Keratinocyte (primary cell): Measurements from ENCODE around the gene EFCAB6.

Experiments
- EZH2 ChIP-seq: IDR thresholded peaks from one replicate; pipeline ENCODE4 v1.6.1; 2012; ENCODE audit warnings: inconsistent platforms, mild to moderate bottlenecking, low read length, moderate library complexity
- TF ChIP-seq, protein P1 (sequence below), 3 experiments: IDR thresholded peaks in 1 of 3; conservative IDR thresholded peaks in 1 of 3; optimal IDR thresholded peaks in 1 of 3; 2 replicates in 2 of 3; 3 replicates in 1 of 3; pipeline versions ENCODE3 to v1.5.1; 2011; ENCODE audit warnings: low read length in 3 of 3, mild to moderate bottlenecking in 3 of 3, moderate library complexity in 2 of 3, control low read depth in 1 of 3, inconsistent platforms in 1 of 3; ENCODE audit not compliant: insufficient read depth in 2 of 3; ENCODE audit errors: extremely low read depth in 1 of 3

DNA sequence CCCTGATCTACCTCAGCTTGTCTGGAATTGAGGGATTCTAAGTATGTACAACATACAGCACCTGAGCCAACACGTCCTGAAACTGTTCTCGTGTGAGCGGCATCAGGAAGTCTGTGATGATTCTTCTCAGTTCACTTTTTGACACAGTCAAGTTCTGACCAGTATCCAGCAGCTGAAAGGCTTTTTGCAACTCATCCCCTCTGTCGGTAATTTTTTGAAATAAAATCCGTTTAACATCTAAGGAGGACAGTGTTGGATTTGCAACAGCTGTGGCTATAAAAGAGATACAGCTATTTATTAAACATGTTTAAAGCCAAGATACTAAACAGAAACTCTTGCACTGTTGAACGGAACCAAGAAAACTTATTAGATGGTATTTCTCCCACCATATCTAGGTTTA lies 39.3 kb downstream of the EFCAB6 start:
- TF ChIP-seq, protein P1, sequence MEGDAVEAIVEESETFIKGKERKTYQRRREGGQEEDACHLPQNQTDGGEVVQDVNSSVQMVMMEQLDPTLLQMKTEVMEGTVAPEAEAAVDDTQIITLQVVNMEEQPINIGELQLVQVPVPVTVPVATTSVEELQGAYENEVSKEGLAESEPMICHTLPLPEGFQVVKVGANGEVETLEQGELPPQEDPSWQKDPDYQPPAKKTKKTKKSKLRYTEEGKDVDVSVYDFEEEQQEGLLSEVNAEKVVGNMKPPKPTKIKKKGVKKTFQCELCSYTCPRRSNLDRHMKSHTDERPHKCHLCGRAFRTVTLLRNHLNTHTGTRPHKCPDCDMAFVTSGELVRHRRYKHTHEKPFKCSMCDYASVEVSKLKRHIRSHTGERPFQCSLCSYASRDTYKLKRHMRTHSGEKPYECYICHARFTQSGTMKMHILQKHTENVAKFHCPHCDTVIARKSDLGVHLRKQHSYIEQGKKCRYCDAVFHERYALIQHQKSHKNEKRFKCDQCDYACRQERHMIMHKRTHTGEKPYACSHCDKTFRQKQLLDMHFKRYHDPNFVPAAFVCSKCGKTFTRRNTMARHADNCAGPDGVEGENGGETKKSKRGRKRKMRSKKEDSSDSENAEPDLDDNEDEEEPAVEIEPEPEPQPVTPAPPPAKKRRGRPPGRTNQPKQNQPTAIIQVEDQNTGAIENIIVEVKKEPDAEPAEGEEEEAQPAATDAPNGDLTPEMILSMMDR (optimal IDR thresholded peaks at IDR 0.05 in 1 of 3, IDR thresholded peaks at IDR 0.05 in 1 of 3, conservative IDR thresholded peaks at IDR 0.05 in 1 of 3; ENCODE audit: extremely low read depth in 1 of 3, insufficient read depth in 2 of 3, low read length in 3 of 3): no peak
- no peak for TF ChIP-seq EZH2
